ENCODE results near the gene SF3B4.

The SF3B4 gene

GRCh38 chr1:149926296-149926695 lies 1.3 kb downstream of the SF3B4 start:
- intact Hi-C loops (cut with DNase I; ENCODE audit: low total_unique reads), result loop anchor here (5.0 kb wide), 1 partner anchor 34 kb away; no protein-coding TSS in a partner anchor
- no peak overlapping the region for H3K27ac ChIP-seq

GRCh38 chr1:149925751-149926150 lies 1.9 kb downstream of the SF3B4 start:
- no peak for TF ChIP-seq CTCF (IDR thresholded peaks at IDR 0.05)
- Histone ChIP-seq H3K27ac (no peak overlapping the region), H3K27me3 (no peaks in the 10 kb centered on the region), H3K9me3 (no peaks in the 10 kb centered on the region), H3K36me3 (peaks cover 53 to 66% (median 54%) of the 10 kb centered on the region in 3 donors), H3K4me3 (no peak overlapping the region), H3K4me1 (peaks cover 0 to 40% (median 24%) of the 10 kb centered on the region in 4 donors)
- intact Hi-C loops (cut with DNase I; ENCODE audit: low total_unique reads), result loop anchor here (5.0 kb wide), 1 partner anchor 33 kb away; no protein-coding TSS in a partner anchor
- no peak for DNase-seq

More at GRCh38 chr1:149926296-149926695, 1.3 kb downstream of the SF3B4 start:
- peaks cover 0 to 40% (median 24%) of the 10 kb centered on the region in 4 donors for H3K4me1 ChIP-seq
- DNase-seq, result no peak
- peak overlapping the region in 1 of 2 donors; percentile 88 for H3K4me3 ChIP-seq
- no peaks in the 10 kb centered on the region for H3K9me3 ChIP-seq
- peaks cover 54 to 71% (median 60%) of the 10 kb centered on the region in 3 donors for H3K36me3 ChIP-seq
- no peak for TF ChIP-seq CTCF (IDR thresholded peaks at IDR 0.05)
- H3K27me3 ChIP-seq, result no peaks in the 10 kb centered on the region

- Histone ChIP-seq H3K4me3 (no peak overlapping the region), H3K9me3 (no peaks in the 10 kb centered on the region), H3K27me3 (no peaks in the 10 kb centered on the region), H3K36me3 (peaks cover 49 to 62% (median 50%) of the 10 kb centered on the region in 3 donors), H3K4me1 (peaks cover 0 to 40% (median 24%) of the 10 kb centered on the region in 4 donors), H3K27ac (no peak overlapping the region)
- DNase-seq, result no peak
- intact Hi-C loops (cut with DNase I; ENCODE audit: low total_unique reads), result loop anchor here (5.0 kb wide), 1 partner anchor 33 kb away; no protein-coding TSS in a partner anchor
- no peak for TF ChIP-seq CTCF (IDR thresholded peaks at IDR 0.05)
These were observed 2.3 kb downstream of the SF3B4 start for GRCh38 chr1:149925345-149925744.

GRCh38 chr1:149923626-149924025 lies 4.0 kb downstream of the SF3B4 start:
- no peak overlapping the region for H3K4me3 ChIP-seq
- H3K36me3 ChIP-seq, result peaks cover 45 to 49% (median 47%) of the 10 kb centered on the region in 3 donors
- no peak overlapping the region for H3K27ac ChIP-seq
- peaks cover 0 to 43% (median 22%) of the 10 kb centered on the region in 4 donors for H3K4me1 ChIP-seq
- intact Hi-C loops (cut with DNase I; ENCODE audit: low total_unique reads), result no loop called here
- no peaks in the 10 kb centered on the region for H3K9me3 ChIP-seq
- no peaks in the 10 kb centered on the region for H3K27me3 ChIP-seq
- no peak for TF ChIP-seq CTCF (IDR thresholded peaks at IDR 0.05)
- no peak for DNase-seq

GRCh38 chr1:149917571-149918144 lies 9.9 kb downstream of the SF3B4 start, which contains the start of gene SV2A:
TSS of gene SV2A (minus strand) at chr1:149917844. CDS start at chr1:149913840, 4,004 bp downstream.
- TF ChIP-seq CTCF (IDR thresholded peaks at IDR 0.05), result no peak
- H3K27ac ChIP-seq, result peak within 1 kb of the TSS; percentile 61 to 69
- peaks cover 5 to 22% (median 14%) of the 10 kb centered on the region in 3 donors for H3K36me3 ChIP-seq
- intact Hi-C loops (cut with DNase I; ENCODE audit: low total_unique reads), result no loop called here
- no peaks in the 10 kb centered on the region for H3K27me3 ChIP-seq
- DNase-seq, result peak; percentile 67 to 81
- H3K9me3 ChIP-seq, result no peaks in the 10 kb centered on the region
- peak within 1 kb of the TSS; percentile 60 to 86 for H3K4me3 ChIP-seq
- H3K4me1 ChIP-seq, result peaks cover 0 to 31% (median 21%) of the 10 kb centered on the region in 4 donors

Measured in tibial artery (tissue), 4 donors.